Occipital lobe (tissue), 2 donors: ENCODE results near the gene MSANTD1. TPM values are rescaled to one million over a fixed set of nuclear protein-coding genes. Genes with fewer than 3 reads are reported as not detected.

Source experiments
- DNase-seq: peaks from one replicate; lab custom pipeline; 2025; lab: John Stamatoyannopoulos, UW
- total RNA-seq: library from RNA; depleted of rRNA; stranded (reverse); fragments of >200 nt; gene quantifications from one replicate; pipeline ENCODE4 v1.2.3, GENCODE V29; 2014

The MSANTD1 gene
- total RNA-seq, 1 donor from 2014 or later, result 5.9 TPM

- no peak for DNase-seq
Observed at GRCh38 chr4:3247399-3248177, 1.4 kb upstream of the MSANTD1 start.

- DNase-seq, result no peak
Observed at GRCh38 chr4:3248178-3248480, 830 bp upstream of the MSANTD1 start.

- no peak for DNase-seq
Observed at GRCh38 chr4:3249711-3250437, 915 bp downstream of the MSANTD1 start.

- no peak for DNase-seq
Observed at GRCh38 chr4:3250438-3250955, 1.5 kb downstream of the MSANTD1 start.

- no peak for DNase-seq
Observed at GRCh38 chr4:3250956-3251690, 2.2 kb downstream of the MSANTD1 start.

- no peak for DNase-seq
Observed at GRCh38 chr4:3251691-3252479, 2.9 kb downstream of the MSANTD1 start.

- no peak for DNase-seq
Observed at GRCh38 chr4:3252480-3252828, 3.5 kb downstream of the MSANTD1 start.

- no peak for DNase-seq
Observed at GRCh38 chr4:3252831-3253641, 4.1 kb downstream of the MSANTD1 start.

GRCh38 chr4:3253808-3254207, 4.8 kb downstream of the MSANTD1 start:
- DNase-seq, result no peak

GRCh38 chr4:3254302-3255131, 5.6 kb downstream of the MSANTD1 start:
- DNase-seq, result no peak

GRCh38 chr4:3255611-3256186, 6.7 kb downstream of the MSANTD1 start:
- DNase-seq, result no peak

- DNase-seq, result no peak
Observed at GRCh38 chr4:3256230-3257102, 7.5 kb downstream of the MSANTD1 start.

GRCh38 chr4:3257103-3257555, 8.2 kb downstream of the MSANTD1 start:
- no peak for DNase-seq

GRCh38 chr4:3257556-3258482, 8.9 kb downstream of the MSANTD1 start:
- DNase-seq, result no peak

GRCh38 chr4:3261411-3262207, 12.7 kb downstream of the MSANTD1 start:
- DNase-seq, result no peak
